Measurements from ENCODE around the gene GPSM1.

Gene GPSM1

GRCh38 chr9:136379891-136380290, 52.6 kb downstream of the GPSM1 start:
- DNase-seq = no peak

- no peak for DNase-seq
Measured at GRCh38 chr9:136380381-136380780, 53.0 kb downstream of the GPSM1 start.

- DNase-seq = no peak
Measured at GRCh38 chr9:136381311-136381710, 54.0 kb downstream of the GPSM1 start.

DNA sequence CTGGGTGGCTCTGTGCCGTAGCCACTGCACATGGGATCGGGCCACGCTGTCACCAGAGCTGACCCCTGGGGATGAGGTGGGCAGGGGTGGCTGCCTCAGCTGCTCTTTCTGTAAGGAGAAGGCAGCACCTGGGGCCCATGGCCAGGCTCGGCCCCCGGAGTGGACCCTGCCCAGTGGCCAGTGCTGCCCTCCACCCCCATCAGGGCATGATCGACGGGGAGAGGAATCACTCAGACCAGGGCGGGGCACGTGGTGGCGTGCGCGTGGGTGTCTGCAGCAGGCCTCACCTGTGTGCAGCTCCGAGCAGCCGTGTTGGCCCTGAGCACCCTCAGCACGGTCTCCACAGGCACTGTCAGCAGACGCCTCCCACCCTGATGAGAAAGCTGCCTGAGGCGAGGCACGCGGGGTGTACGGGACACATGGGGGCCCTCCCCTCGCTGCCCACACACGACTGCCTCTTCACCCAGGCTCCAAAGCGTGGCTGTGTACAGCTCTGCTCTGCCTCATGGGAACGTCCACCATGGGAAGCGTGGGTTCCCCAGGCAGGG, 54.7 kb downstream of the GPSM1 start:
- DNase-seq = no peak

DNA sequence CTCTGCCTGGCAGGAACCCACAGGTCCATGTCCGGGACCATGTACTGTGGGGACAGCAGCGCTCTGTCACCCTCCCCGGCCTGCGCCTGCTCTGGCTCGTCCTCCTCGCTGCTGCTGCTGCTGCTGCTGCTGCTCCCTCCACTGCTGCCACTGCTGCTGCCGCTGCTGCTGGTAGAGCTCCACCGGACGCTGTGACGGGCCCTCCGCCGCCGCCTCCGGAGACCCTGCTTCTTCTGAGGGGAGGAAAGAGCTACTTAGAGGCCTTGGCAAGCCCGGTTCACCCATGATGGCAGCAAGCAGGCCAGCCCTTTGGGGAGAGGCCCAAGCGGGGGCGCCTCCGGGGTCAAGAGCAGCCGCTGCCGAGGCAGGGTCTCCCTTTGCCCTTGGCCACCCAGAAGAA, 56.1 kb downstream of the GPSM1 start:
- no peak for DNase-seq

DNA sequence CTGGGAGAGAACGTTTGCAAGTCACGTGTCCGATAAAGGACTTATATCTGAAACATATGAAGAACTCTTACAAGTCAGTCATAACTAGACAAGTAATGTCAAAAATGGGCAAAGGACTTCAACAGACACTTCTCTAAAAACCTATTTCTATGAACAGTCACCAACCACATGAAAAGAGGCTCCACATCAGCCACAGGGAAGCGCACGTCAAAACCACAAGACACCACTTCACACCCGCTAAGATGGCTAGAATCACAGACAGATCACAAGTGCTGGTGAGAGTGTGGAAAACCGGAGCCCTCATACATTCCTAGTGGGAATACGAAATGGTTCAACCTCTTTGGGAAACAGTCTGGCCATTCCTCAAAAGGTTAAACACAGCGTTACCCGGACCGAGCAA, 57.7 kb downstream of the GPSM1 start:
- DNase-seq = peak; percentile 27

- no peak for DNase-seq
Measured at GRCh38 chr9:136386018-136386417, 58.7 kb downstream of the GPSM1 start.

DNA sequence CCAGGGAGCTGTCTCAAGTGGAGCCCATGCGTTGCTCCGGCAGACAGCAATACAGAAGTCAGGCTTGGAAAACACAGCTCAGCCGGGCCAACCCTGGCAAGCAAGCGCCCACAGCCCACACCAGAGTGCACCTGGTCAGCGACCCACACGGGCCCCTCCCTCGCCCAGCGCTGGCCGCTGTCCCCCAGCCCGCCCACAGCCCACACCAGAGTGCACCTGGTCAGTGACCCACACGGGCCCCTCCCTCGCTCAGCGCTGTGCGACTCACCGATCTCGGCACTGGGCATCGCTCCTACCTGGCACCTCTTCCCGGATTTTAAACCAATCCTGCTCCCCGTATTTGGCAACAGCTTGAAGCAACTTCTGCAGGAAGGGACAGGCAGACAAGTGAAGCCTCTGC, 59.9 kb downstream of the GPSM1 start:
- DNase-seq = no peak

- DNase-seq = no peak
Measured at GRCh38 chr9:136389396-136389795, 62.1 kb downstream of the GPSM1 start.

- no peak for DNase-seq
Measured at GRCh38 chr9:136391737-136392537, 64.6 kb downstream of the GPSM1 start.

- DNase-seq = no peak
Measured at GRCh38 chr9:136392538-136393449, 65.5 kb downstream of the GPSM1 start.

GRCh38 chr9:136393531-136393930, 66.2 kb downstream of the GPSM1 start:
- DNase-seq = no peak

GRCh38 chr9:136394312-136395019, 67.1 kb downstream of the GPSM1 start:
- DNase-seq = no peak

DNA sequence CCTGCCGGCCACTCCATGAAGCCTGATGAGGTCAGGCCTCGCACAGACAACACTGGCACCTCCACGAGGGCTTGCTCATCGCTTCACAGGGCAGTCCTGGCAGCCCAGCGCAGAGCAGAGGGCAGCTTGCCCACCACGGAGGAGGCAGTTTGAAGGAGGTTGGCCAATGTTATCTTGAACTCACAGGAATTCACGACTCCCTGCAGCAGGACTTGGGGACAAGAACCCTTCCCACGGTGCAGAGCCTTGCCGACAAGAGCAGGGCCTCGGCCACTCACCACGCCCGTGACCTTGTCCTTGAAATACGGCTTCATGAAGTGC, 67.6 kb downstream of the GPSM1 start:
- no peak for DNase-seq

GRCh38 chr9:136395345-136396218, 68.2 kb downstream of the GPSM1 start:
- DNase-seq = no peak

GRCh38 chr9:136396219-136396515, 68.8 kb downstream of the GPSM1 start:
- no peak for DNase-seq

DNA sequence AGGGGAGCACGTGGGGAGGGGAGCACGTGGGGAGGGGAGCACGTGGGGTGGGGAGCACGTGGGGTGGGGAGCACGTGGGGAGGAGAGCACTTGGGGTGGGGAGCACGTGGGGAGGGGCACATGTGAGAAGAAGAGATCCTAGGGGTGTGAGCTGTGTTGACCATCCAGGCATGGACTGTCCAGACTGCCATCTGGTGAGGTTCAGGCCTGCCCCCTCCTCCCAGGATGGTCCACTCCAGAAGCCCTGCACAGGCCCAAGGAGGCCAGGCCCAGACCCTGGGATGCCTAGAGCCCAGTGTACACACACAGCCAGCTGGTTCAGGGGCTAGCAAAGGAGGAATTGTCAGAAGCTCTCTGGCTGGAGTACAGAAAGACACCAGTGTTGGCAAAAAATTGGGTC, 70.3 kb downstream of the GPSM1 start:
- no peak for DNase-seq

DNA sequence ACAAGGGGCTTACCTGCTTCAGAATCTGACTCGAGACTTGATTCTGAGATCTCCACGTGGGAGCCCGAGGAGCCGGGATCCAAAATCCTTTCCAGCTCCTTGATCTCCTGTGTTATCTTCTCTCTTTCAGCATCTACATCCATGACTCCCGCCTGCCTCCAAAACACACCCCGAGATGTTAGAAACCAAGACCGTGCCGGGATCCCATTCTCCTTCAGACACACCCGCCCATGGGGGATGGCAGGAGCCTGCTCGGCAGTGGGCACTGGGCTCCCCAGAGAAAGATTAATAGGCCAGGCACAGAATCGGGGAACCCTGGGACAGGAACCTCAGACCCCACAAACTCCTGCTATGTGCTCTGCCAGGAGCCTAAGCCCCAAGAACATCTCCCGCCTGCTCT, 70.9 kb downstream of the GPSM1 start:
- no peak for DNase-seq

GRCh38 chr9:136399176-136400037, 72.1 kb downstream of the GPSM1 start:
- peak; percentile 7 for DNase-seq

DNA sequence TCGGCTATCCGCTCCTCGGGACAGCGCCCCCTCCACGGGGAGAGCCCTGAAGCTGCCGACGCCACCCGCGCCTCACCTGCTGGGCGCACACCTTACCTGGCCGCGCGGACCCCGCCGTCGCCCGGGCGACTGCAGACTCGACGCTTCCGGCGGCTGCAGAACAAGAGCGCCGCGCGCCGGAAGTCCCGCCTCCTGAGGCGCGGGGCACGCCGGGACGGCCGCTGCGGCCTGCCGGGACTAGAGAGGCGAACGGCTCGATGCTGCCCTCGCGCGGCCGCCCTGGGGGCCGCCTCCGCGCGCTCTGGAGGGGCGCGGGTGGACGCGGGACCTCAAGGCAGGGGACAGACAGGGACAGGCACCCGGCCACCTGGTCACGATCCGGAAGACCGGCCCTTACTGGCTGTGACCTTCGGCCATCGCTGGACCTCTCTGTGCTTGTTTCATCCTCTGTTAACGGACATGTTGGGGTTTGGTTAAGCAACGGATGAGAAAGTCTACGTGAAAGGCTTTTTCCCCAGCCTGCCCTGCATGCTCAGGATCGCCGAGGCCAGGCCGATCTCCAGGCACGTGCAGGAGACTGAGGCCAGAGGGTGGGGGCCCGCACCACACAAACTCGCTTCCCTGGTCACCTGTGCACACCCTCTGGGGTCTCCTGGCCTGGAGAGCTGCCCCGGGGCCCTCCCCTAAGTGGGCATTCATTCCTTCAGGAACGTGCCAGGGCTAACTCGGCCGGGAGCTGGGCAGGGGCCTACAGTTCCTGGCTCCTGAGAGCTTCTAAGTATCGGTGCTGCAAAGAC, 72.9 kb downstream of the GPSM1 start, which contains the start of gene SNAPC4:
TSS of gene SNAPC4 (minus strand) at position 133 of the 797 bp plus-strand sequence. CDS start 1,742 bp downstream, outside the sequence.
- DNase-seq = peak; percentile 79
